Measurements from ENCODE around the gene ENTPD3.
A peak's percentile ranks its signal among the peaks of the same experiment; 100 is the strongest.

ENTPD3 gene

GRCh38 chr3:40387001-40387894 lies at the start of gene ENTPD3:
ENTPD3 (plus strand) TSS chr3:40387184; CDS start chr3:40388058, 874 bp downstream.
- no peak for DNase-seq (ENCODE audit: low spot score)

GRCh38 chr3:40339871-40340270 lies 47.1 kb upstream of the ENTPD3 start:
- no peak for DNase-seq (ENCODE audit: low spot score)

- DNase-seq (ENCODE audit: low spot score): no peak
Measured at GRCh38 chr3:40340541-40341170, 46.3 kb upstream of the ENTPD3 start.

- DNase-seq (ENCODE audit: low spot score): no peak
Measured at GRCh38 chr3:40341671-40342070, 45.3 kb upstream of the ENTPD3 start.

GRCh38 chr3:40350529-40350928 lies 36.5 kb upstream of the ENTPD3 start:
- DNase-seq (ENCODE audit: low spot score): no peak

GRCh38 chr3:40355410-40355809 lies 31.6 kb upstream of the ENTPD3 start:
- no peak for DNase-seq (ENCODE audit: low spot score)

- DNase-seq (ENCODE audit: low spot score): no peak
Measured at GRCh38 chr3:40358454-40358853, 28.5 kb upstream of the ENTPD3 start.

GRCh38 chr3:40363674-40364073 lies 23.3 kb upstream of the ENTPD3 start:
- no peak for DNase-seq (ENCODE audit: low spot score)

GRCh38 chr3:40366203-40367162 lies 20.5 kb upstream of the ENTPD3 start:
- peak; percentile 6 for DNase-seq (ENCODE audit: low spot score)

GRCh38 chr3:40369716-40370115 lies 17.3 kb upstream of the ENTPD3 start:
- DNase-seq (ENCODE audit: low spot score): no peak

- no peak for DNase-seq (ENCODE audit: low spot score)
Measured at GRCh38 chr3:40377822-40378221, 9.2 kb upstream of the ENTPD3 start.

- DNase-seq (ENCODE audit: low spot score): peak; percentile 31
Measured at GRCh38 chr3:40379674-40380306, 7.2 kb upstream of the ENTPD3 start.

GRCh38 chr3:40381904-40382616 lies 4.9 kb upstream of the ENTPD3 start:
- no peak for DNase-seq (ENCODE audit: low spot score)

- peak; percentile 19 for DNase-seq (ENCODE audit: low spot score)
Measured at GRCh38 chr3:40382617-40382979, 4.4 kb upstream of the ENTPD3 start.

- DNase-seq (ENCODE audit: low spot score): no peak
Measured at GRCh38 chr3:40386213-40386612, 771 bp upstream of the ENTPD3 start.

GRCh38 chr3:40387895-40388254 lies 891 bp downstream of the ENTPD3 start:
- no peak for DNase-seq (ENCODE audit: low spot score)

GRCh38 chr3:40396406-40396805 lies 9.4 kb downstream of the ENTPD3 start:
- no peak for DNase-seq (ENCODE audit: low spot score)

- no peak for DNase-seq (ENCODE audit: low spot score)
Measured at GRCh38 chr3:40397129-40397528, 10.1 kb downstream of the ENTPD3 start.

- DNase-seq (ENCODE audit: low spot score): no peak
Measured at GRCh38 chr3:40397912-40398311, 10.9 kb downstream of the ENTPD3 start.

- DNase-seq (ENCODE audit: low spot score): no peak
Measured at GRCh38 chr3:40398346-40398745, 11.4 kb downstream of the ENTPD3 start.

- DNase-seq (ENCODE audit: low spot score): no peak
Measured at GRCh38 chr3:40404591-40405198, 17.7 kb downstream of the ENTPD3 start.

Data from RKO (cell line).